ENCODE results near the gene FOXN1. TPM values are rescaled to one million over a fixed set of nuclear protein-coding genes. Genes with fewer than 3 reads are reported as not detected.

FOXN1 gene
- total RNA-seq, 1 donor from 2014 or later = not detected

GRCh38 chr17:28530250-28530649 lies 24.1 kb downstream of the FOXN1 start:
- no peaks in the 10 kb centered on the region for H3K36me3 Mint-ChIP-seq
- H3K27ac Mint-ChIP-seq = no peak overlapping the region
- H3F3A ChIP-seq (ENCODE audit: low read depth) = no peaks in the 10 kb centered on the region
- DNase-seq (ENCODE audit: low spot score) = no peak
- no peaks in the 10 kb centered on the region for H3K9me3 ChIP-seq (ENCODE audit: low read depth)
- H3K4me3 Mint-ChIP-seq = no peak overlapping the region
- no peak overlapping the region for H2AFZ ChIP-seq (replicated peaks)
- H3K4me2 ChIP-seq = no peak overlapping the region
- H3K4me1 Mint-ChIP-seq = peaks cover 39% of the 10 kb centered on the region
- H3K27me3 ChIP-seq = no peaks in the 10 kb centered on the region
- H3K36me3 ChIP-seq = no peaks in the 10 kb centered on the region
- no peaks in the 10 kb centered on the region for H3K9me3 Mint-ChIP-seq
- H4K20me1 ChIP-seq (ENCODE audit: low read depth) = no peaks in the 10 kb centered on the region
- H3K79me2 ChIP-seq (ENCODE audit: low read depth) = no peaks in the 10 kb centered on the region
- H3K4me1 ChIP-seq = no peaks in the 10 kb centered on the region
- no peak overlapping the region for H3K4me3 ChIP-seq
- H3K9ac ChIP-seq = no peak overlapping the region
- no peak for TF ChIP-seq EZH2phosphoT487 (IDR thresholded peaks at IDR 0.05)
- no peak for TF ChIP-seq EZH2 (IDR thresholded peaks at IDR 0.05)
- TF ChIP-seq CTCF (IDR thresholded peaks at IDR 0.05) = no peak
- no peak overlapping the region for H3K27ac ChIP-seq
- H3K27me3 Mint-ChIP-seq (ENCODE audit: insufficient read depth, low read depth) = peaks cover 10% of the 10 kb centered on the region

DNA sequence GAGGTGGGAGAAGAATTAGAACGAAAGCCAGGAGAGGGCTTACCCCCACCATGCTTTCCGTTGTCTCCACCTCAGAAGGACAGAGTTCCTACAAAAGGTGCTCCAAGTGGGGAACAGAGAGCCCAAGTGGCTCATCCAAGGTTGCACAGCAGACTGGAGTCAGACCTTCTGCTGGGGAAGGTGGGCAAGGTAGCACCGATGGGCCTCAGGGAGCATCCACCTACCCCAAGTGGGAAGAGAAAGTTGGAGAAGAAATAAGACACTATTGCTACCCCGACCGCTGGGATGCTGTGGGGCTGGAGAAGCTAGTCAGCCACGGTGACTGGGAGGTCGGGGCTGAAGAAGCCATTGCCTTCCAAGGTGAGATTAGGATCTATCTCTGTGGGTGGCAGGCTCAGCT lies 24.8 kb downstream of the FOXN1 start:
- Histone ChIP-seq H3K36me3 (no peaks in the 10 kb centered on the region), H3K9me3 (ENCODE audit: low read depth) (no peaks in the 10 kb centered on the region), H3K4me3 (no peak overlapping the region), H3K4me1 (no peaks in the 10 kb centered on the region), H3K27me3 (no peaks in the 10 kb centered on the region), H3K79me2 (ENCODE audit: low read depth) (no peaks in the 10 kb centered on the region), H3F3A (ENCODE audit: low read depth) (no peaks in the 10 kb centered on the region), H3K9ac (no peak overlapping the region), H3K27ac (no peak overlapping the region), H4K20me1 (ENCODE audit: low read depth) (no peaks in the 10 kb centered on the region), H2AFZ (replicated peaks) (no peak overlapping the region), H3K4me2 (no peak overlapping the region)
- TF ChIP-seq EZH2phosphoT487 (IDR thresholded peaks at IDR 0.05) (no peak), CTCF (IDR thresholded peaks at IDR 0.05) (no peak), EZH2 (IDR thresholded peaks at IDR 0.05) (no peak)
- peaks cover 34% of the 10 kb centered on the region for H3K4me1 Mint-ChIP-seq
- H3K4me3 Mint-ChIP-seq = no peak overlapping the region
- H3K27ac Mint-ChIP-seq = no peak overlapping the region
- peaks cover 10% of the 10 kb centered on the region for H3K27me3 Mint-ChIP-seq (ENCODE audit: insufficient read depth, low read depth)
- DNase-seq (ENCODE audit: low spot score) = no peak
- no peaks in the 10 kb centered on the region for H3K9me3 Mint-ChIP-seq
- H3K36me3 Mint-ChIP-seq = no peaks in the 10 kb centered on the region

DNA sequence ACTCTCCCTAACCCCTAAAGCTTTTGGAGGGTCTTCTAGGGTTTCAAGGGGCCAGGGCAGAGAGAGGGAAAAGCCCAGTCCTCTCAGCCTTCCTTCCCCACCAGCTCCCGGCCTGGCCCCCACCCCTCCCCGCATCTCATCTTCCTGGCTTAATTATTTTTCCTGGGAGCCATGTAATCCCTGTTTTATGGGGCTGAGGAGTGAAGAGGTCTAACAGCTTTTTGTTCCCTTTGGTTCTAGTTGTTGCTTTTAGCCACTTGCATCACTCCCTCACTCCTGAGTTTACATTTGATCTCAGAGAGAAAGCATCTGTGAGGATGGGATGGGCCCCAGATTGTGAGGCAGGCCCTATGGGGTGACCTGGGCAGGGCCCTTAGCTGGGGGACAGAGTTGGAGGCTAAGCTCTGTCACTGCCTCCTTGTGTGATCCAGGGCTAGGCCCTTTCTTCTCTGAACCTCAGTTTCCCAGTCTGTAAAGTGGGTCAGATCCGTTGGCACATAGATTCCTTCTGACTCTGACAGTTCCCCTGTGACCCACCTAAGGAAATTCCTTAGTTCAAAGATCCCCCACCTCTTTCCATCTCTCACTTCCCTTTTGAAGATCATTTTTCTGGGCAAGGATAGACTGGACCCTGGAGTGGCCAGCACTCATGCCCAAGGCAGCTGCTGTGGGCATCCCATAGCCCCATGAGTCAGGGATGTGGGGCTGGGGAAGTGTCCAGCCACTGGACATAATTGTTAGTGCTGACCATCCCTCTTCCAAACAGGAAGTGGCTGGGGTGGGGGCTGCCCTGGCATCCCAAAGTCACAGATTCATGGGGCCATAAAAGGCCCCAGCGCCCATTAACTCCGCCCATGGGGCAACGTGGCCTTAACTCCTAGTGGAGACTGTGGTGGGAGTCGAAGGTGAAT lies 26.2 kb downstream of the FOXN1 start:
- H4K20me1 ChIP-seq (ENCODE audit: low read depth) = no peaks in the 10 kb centered on the region
- no peak overlapping the region for H2AFZ ChIP-seq (replicated peaks)
- no peak overlapping the region for H3K4me2 ChIP-seq
- peaks cover 25% of the 10 kb centered on the region for H3K4me1 Mint-ChIP-seq
- H3K4me3 Mint-ChIP-seq = no peak overlapping the region
- no peaks in the 10 kb centered on the region for H3F3A ChIP-seq (ENCODE audit: low read depth)
- H3K4me3 ChIP-seq = no peak overlapping the region
- no peak for DNase-seq (ENCODE audit: low spot score)
- no peak overlapping the region for H3K9ac ChIP-seq
- H3K36me3 ChIP-seq = no peaks in the 10 kb centered on the region
- H3K4me1 ChIP-seq = no peaks in the 10 kb centered on the region
- no peak overlapping the region for H3K27ac ChIP-seq
- H3K9me3 ChIP-seq (ENCODE audit: low read depth) = no peaks in the 10 kb centered on the region
- no peaks in the 10 kb centered on the region for H3K27me3 ChIP-seq
- H3K79me2 ChIP-seq (ENCODE audit: low read depth) = no peaks in the 10 kb centered on the region
- TF ChIP-seq EZH2phosphoT487 (IDR thresholded peaks at IDR 0.05) (no peak), CTCF (IDR thresholded peaks at IDR 0.05) (no peak), EZH2 (IDR thresholded peaks at IDR 0.05) (no peak)
- H3K27ac Mint-ChIP-seq = no peak overlapping the region
- no peaks in the 10 kb centered on the region for H3K36me3 Mint-ChIP-seq
- no peaks in the 10 kb centered on the region for H3K9me3 Mint-ChIP-seq
- peaks cover 10% of the 10 kb centered on the region for H3K27me3 Mint-ChIP-seq (ENCODE audit: insufficient read depth, low read depth)
